ENCODE measurements around the gene TMEM119.

TMEM119 gene, protein sequence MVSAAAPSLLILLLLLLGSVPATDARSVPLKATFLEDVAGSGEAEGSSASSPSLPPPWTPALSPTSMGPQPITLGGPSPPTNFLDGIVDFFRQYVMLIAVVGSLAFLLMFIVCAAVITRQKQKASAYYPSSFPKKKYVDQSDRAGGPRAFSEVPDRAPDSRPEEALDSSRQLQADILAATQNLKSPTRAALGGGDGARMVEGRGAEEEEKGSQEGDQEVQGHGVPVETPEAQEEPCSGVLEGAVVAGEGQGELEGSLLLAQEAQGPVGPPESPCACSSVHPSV
- 0 to 0.58 (median 0.22) reads per million in 3 experiments for total RNA-seq

- DNase-seq = no peak
Measured at GRCh38 chr12:108597559-108598471, at the start of gene TMEM119. TMEM119 (minus strand) TSS chr12:108598084; CDS start chr12:108592383, 5,701 bp downstream.

GRCh38 chr12:108646600-108647579, 49.0 kb upstream of the TMEM119 start:
- DNase-seq = no peak

DNA sequence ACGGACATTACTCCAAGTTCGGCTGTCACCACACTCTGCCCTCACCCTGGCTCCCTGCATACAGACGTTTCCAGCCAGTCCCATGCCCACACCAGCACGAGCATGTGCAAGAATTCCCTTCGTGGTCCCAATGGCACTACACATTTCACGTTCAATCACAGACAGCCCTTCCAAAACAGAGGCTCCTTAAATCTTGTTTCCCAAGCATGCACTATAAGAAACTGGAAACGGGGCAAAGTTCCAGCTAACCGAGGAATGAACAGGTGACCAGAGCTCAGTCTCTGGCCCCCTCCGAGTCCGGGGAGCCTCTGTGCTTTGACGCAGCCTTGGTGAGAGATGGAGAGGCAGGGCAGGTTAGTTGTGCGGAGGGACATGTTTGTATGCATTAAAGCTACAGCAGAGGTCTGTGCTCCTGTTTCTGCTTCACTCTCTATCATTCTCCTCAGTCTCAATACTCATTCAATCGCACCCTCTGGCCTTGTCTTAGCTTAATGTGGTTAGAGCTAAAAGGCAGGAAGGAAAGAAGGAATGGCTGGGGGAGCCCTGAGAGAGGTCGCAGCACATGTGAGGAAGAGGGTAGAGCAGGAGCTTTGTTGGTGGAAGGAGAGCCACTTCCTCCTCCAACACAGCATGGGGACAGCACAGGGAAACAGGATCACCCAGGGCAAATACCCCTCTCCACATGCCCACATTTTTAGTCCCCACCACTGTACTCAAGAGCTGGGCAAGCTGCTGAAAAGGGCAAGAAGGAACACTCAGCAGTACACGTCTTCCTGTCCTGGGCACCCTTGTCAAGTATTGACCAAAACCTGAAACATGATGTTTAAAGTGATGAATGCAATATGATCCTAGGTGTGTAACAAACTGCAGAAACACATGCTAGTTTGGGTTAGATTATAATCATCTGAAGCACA, 48.1 kb upstream of the TMEM119 start:
- no peak for DNase-seq

GRCh38 chr12:108644811-108645120, 46.9 kb upstream of the TMEM119 start:
- DNase-seq = no peak

DNA sequence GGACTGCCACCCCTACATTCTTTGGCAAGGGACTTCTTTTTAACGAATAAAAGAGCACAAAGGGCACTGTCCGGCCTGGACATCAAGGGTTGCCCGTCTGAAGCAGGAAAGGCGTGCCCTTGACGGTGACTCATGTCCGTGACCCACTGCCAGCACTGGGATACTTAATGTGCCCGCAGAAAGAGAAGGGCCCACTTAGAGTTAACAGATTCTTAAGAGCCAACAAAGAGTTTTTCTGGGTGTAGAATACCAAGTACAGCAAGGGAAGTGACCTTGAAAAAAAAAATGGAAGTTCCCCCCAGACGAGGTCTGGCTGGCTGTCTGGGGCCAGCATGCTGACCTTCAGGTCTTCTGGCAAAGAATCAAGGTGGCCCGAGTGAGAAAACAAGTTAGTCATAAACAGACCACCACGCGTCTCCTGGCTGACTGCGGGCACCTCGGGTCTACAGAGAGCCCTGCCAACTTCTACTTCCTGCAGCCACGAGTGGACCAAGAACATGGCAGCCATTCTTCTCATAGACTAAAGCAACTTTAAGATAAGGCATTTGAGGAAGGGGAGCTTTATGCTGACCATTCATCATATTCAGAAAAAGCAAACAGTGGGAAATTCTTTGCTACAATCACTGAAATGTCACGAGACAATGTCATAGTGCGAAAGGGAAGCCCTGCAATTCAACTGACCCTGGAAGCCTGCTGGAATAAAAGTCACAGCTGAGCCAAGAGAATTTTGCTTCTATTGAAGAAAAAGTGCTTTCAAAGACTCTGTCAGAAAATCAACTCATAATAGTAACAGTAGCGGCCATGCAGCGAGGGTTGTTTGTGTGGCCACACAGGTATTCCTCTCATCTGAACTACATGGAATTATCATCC, 46.3 kb upstream of the TMEM119 start:
- DNase-seq = no peak

GRCh38 chr12:108642899-108643654, 45.2 kb upstream of the TMEM119 start:
- DNase-seq = no peak

GRCh38 chr12:108642269-108642870, 44.5 kb upstream of the TMEM119 start:
- DNase-seq = no peak

DNA sequence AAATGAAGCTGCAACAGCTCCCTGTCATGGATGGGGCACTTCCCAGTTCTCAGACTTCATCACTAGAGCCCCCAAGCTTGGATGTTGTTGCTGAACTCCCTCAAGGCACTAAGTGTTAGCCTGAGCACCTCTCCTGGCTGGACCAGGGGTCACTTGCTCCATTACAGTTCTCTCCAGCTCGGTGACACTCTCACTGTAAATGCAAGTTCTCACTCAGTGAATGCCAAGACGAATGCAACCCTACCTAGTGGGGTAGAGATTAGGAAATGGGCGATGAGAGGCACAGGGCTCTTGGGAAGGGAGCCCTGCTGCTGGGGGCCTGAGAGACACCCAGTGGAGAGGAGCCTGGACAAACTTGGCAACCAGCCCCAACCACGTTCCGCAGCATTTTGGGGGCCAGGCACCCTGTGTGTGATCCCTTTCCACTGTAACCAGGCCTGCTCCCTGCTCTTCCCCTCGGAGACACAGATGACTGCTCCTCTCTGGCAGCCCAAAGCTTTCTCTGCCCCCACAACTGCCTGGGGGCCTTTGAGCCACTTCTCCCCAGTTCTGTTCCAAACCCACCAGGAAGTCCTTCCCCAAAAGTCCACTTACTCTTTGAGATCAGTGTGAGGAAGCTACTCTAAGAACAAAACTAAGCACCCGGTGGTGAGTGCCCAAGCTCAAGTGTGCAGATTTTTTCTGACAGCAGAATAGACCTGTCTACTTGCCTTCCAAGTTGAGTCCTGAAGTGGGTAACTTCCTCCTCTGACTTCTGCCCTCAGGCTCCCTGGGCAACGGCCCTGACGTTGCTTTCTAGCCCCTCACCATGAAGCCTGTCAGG, 43.8 kb upstream of the TMEM119 start:
- DNase-seq = no peak

- DNase-seq = no peak
Measured at GRCh38 chr12:108640802-108641445, 43.0 kb upstream of the TMEM119 start.

DNA sequence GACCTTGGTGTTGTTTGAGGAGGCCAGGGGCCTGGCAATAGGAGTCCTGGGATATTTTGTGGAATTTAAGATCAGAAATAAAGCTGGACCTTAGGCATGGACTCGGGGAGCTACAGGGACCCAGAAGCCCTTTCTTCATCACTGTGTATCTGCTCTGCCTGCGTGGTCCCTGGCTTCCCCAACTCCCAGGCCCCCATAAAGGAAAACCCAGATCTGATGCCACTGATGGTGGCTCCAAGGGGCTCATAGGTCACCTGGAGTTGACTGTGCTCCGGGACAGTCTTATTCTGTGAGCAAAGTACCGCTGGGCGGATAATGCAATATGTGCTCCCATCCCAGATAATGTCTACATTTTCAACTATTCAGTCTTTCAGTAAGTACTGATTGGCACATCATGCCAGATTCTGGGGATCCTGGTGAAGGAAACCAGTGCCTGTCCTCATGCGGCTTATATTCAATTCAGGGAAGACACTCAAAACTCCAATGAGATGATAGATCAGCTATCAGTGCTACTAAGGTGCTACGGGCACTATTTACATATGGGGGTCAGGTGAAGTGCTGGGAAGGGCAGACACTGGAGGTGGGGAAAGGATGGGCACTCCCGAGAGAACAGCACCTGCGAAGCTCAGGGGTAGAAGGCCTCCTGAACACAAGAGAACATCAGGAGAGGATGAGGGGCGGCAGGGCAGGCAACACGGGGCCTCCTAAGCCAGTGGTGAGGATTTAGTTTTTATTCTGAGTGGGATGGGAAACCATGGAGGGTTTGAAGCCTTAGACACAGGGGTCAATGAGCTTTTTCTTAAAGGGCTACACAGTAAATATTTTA, 41.3 kb upstream of the TMEM119 start:
- DNase-seq = no peak

DNA sequence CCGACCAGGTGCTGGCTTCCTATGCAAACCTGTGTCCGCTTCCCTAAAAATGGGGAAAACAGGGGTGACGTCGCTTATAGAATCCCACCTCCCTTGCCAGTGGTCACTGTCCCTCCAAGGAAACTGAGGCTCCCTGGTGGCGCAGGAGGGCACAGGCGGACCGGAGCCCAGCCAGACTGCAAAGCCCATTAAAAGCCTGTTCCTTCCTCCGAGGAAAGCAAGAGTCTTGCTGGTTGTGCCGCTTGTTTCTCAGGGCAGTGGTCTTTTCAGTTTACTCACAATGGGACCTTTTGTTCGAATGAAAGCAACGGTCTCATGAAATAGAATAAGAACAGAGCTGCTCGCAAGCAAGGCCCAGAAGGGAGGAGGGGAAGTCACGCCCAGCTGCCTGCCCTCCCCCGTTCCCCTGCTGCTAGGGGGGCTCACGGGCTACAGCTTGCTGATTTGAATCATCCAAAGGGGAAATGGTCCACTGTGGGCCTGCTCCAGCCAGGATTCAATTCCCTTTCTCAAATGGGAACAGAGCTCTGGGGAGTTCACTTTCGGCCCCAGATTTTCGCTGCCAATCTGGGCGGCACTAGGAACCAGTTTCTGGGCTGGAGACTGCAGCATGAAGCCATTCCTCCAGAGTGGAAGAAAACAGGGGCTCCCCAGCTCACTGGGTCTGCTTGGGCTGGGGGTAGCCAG, 40.4 kb upstream of the TMEM119 start:
- no peak for DNase-seq

GRCh38 chr12:108637222-108637971, 39.5 kb upstream of the TMEM119 start:
- DNase-seq = no peak

DNA sequence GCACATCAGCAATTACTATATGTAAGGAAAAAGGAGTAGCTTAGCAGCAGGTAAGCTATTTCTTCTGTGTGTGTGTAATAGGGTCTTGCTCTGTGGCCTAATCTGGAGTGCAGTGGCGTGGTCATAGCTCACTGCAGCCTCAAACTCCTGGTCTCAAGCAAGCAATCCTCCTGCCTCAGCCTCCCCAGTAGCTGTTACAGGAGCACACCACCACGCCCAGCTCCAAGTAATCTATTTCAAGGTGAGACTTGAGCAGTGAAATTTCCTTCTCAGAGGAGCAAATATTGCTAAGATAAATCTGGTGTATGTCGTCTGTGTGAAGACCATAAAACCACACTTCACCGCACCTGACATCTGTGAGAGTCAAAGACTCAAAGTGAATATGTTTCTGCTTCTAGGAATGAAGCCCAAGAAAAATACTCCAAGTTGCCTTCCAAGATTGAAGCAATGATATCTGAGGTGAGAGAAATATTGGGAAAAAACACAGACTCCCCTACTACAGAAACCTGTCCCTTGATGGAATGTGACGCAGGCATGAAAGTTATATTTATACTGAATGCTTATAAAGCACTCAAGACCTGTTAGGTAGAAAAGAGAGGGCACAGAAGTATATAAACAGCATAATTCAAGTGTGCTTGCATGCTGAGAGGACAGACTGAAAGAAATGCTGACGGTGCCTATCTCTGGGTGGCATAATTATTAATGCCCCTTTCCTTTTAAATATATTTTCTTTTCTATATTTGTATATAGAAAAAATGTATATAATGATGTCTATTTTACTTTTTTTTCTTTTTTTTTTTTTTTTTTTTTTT, 38.3 kb upstream of the TMEM119 start:
- no peak for DNase-seq

- DNase-seq = peak; percentile 56
Measured at GRCh38 chr12:108635201-108635996, 37.5 kb upstream of the TMEM119 start.

Measured in central memory CD4-positive, alpha-beta T cell (primary cell).